Astrocyte (in vitro differentiated cells and primary cell): ENCODE results near the gene PPP2R5A. TPM values are rescaled to one million over a fixed set of nuclear protein-coding genes. Genes with fewer than 3 reads are reported as not detected.

Experiments used
- DNase-seq: peaks from one replicate; pipeline ENCODE4 v3.0.0-alpha.2; 2010; ENCODE audit warnings: low read depth
- FAIRE-seq: peaks from 2 replicates; lab custom pipeline; 2011; peaks lifted over from hg19 to GRCh38; lab: Jason Lieb, UNC
- H2AFZ ChIP-seq: 2 replicates; pipeline ENCODE4 v1.6.0; 2012; ENCODE audit warnings: low read depth, low read length, inconsistent platforms
- H3K27ac ChIP-seq: 2 replicates; pipeline ENCODE4 v1.5.1; 2011; ENCODE audit warnings: low read depth, low read length, inconsistent platforms
- H3K27me3 ChIP-seq: 2 replicates; pipeline ENCODE4 v1.6.0; 2011; ENCODE audit warnings: low read length, inconsistent platforms; ENCODE audit not compliant: insufficient read depth
- H3K36me3 ChIP-seq: 2 replicates; pipeline ENCODE4 v1.5.1; 2011; ENCODE audit warnings: low read length, inconsistent platforms; ENCODE audit not compliant: insufficient read depth
- H3K4me1 ChIP-seq: 2 replicates; pipeline ENCODE4 v1.5.1; 2011; ENCODE audit warnings: low read length, inconsistent platforms; ENCODE audit not compliant: insufficient read depth
- H3K4me2 ChIP-seq: 2 replicates; pipeline ENCODE4 v1.6.0; 2012; ENCODE audit warnings: low read length, inconsistent platforms
- H3K4me3 ChIP-seq: 2 replicates; pipeline ENCODE4 v1.5.1; 2011; ENCODE audit warnings: low read depth, mild to moderate bottlenecking, low read length, inconsistent platforms; ENCODE audit not compliant: insufficient read depth
- H3K79me2 ChIP-seq: 2 replicates; pipeline ENCODE4 v1.6.0; 2012; ENCODE audit warnings: mild to moderate bottlenecking, low read length, inconsistent platforms; ENCODE audit not compliant: insufficient read depth
- H3K9ac ChIP-seq: 2 replicates; pipeline ENCODE4 v1.6.0; 2012; ENCODE audit warnings: mild to moderate bottlenecking, low read length, inconsistent platforms
- H3K9me3 ChIP-seq: 2 replicates; pipeline ENCODE4 v1.5.1; 2012; ENCODE audit warnings: low read depth, mild to moderate bottlenecking, low read length, inconsistent platforms; ENCODE audit not compliant: insufficient read depth
- H4K20me1 ChIP-seq: 2 replicates; pipeline ENCODE4 v1.6.0; 2012; ENCODE audit warnings: low read length, inconsistent platforms; ENCODE audit not compliant: insufficient read depth
- H3K27ac Mint-ChIP-seq: one replicate; pipeline ENCODE4 v1.8.0; 2021; ENCODE audit warnings: mild to moderate bottlenecking, mixed read lengths; ENCODE audit not compliant: unreplicated experiment
- H3K27me3 Mint-ChIP-seq: one replicate; pipeline ENCODE4 v1.8.0; 2021; ENCODE audit warnings: low read depth, mixed read lengths; ENCODE audit not compliant: unreplicated experiment
- H3K36me3 Mint-ChIP-seq: one replicate; pipeline ENCODE4 v1.8.0; 2021; ENCODE audit warnings: low read depth, mixed read lengths; ENCODE audit not compliant: unreplicated experiment
- H3K4me1 Mint-ChIP-seq: one replicate; pipeline ENCODE4 v1.8.0; 2021; ENCODE audit warnings: low read depth, mixed read lengths; ENCODE audit not compliant: unreplicated experiment
- H3K4me3 Mint-ChIP-seq: one replicate; pipeline ENCODE4 v1.8.0; 2021; ENCODE audit warnings: mild to moderate bottlenecking, moderate library complexity, mixed read lengths; ENCODE audit not compliant: unreplicated experiment
- H3K9me3 Mint-ChIP-seq: one replicate; pipeline ENCODE4 v1.8.0; 2021; ENCODE audit warnings: mild to moderate bottlenecking, mixed read lengths; ENCODE audit not compliant: unreplicated experiment
- CTCF ChIP-seq: IDR thresholded peaks from 2 replicates; pipeline ENCODE4 v1.5.1; 2011; ENCODE audit warnings: low read depth, mild to moderate bottlenecking, inconsistent platforms, low read length, moderate library complexity; ENCODE audit not compliant: insufficient read depth
- EZH2 ChIP-seq: IDR thresholded peaks from 2 replicates; pipeline ENCODE4 v1.6.1; 2012; ENCODE audit warnings: mild to moderate bottlenecking, low read length, inconsistent platforms; ENCODE audit not compliant: insufficient read depth
- total RNA-seq: library from RNA; stranded (reverse); gene quantifications from 2 replicates; pipeline ENCODE4 v1.2.1, GENCODE V29; 2021

Gene PPP2R5A
- total RNA-seq, 1 donor from 2014 or later = 13.2 TPM

- no peak for TF ChIP-seq CTCF
- TF ChIP-seq EZH2 = no peak
- Histone ChIP-seq H3K36me3 (peaks cover 3% of the 10 kb centered on the region), H3K4me3 (no peak overlapping the region), H3K79me2 (no peaks in the 10 kb centered on the region), H3K9me3 (no peaks in the 10 kb centered on the region), H4K20me1 (no peaks in the 10 kb centered on the region), H3K9ac (no peak overlapping the region), H3K4me1 (no peaks in the 10 kb centered on the region), H2AFZ (no peak overlapping the region), H3K27ac (no peak overlapping the region), H3K27me3 (no peaks in the 10 kb centered on the region), H3K4me2 (no peak overlapping the region)
- DNase-seq = no peak
- no peaks in the 10 kb centered on the region for H3K9me3 Mint-ChIP-seq
- H3K27ac Mint-ChIP-seq = no peak overlapping the region
- no peak overlapping the region for H3K4me3 Mint-ChIP-seq
- peaks cover 2% of the 10 kb centered on the region for H3K36me3 Mint-ChIP-seq
- FAIRE-seq = no peak
- peaks cover 3% of the 10 kb centered on the region for H3K4me1 Mint-ChIP-seq
- H3K27me3 Mint-ChIP-seq = no peaks in the 10 kb centered on the region
Observed at GRCh38 chr1:212354464-212354863, 69.3 kb downstream of the PPP2R5A start.

DNA sequence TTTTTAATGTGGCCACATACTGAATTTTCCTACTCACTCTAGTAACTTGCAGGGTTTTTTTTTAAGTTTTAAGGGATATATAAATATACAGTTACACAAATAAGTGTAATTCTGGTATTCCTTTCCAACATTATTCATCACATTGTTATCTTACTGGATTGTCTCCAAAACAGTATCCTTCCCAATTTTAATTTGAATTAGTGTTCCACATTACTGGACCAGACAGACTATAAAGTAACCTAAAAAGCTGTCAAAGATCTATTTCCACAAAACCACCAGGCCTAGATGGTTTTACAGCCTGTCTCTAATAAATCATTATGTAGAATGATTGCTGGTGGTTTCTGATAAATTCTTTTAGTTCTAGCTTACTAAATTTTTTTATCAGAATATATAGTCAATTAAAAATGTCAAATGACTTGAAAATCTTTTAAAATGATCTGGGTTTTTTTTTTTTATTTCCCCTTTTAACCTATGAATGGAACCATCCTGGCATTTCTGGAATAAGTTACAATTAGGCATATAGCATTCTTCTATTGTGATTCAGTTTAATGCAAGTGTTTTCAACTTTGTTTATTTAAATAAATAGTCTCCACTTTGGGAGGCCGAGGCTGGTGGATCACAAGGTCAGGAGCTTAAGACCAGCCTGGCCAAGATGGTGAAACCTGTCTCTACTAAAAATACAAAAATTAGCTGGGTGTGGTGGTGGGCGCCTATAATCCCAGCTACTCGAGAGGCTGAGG lies 70.2 kb downstream of the PPP2R5A start:
- H3K27me3 Mint-ChIP-seq = no peaks in the 10 kb centered on the region
- FAIRE-seq = no peak
- TF ChIP-seq CTCF (no peak), EZH2 (no peak)
- no peak overlapping the region for H3K27ac ChIP-seq
- no peaks in the 10 kb centered on the region for H4K20me1 ChIP-seq
- H3K9me3 Mint-ChIP-seq = no peaks in the 10 kb centered on the region
- H3K9ac ChIP-seq = no peak overlapping the region
- no peak overlapping the region for H3K4me3 Mint-ChIP-seq
- H3K27me3 ChIP-seq = no peaks in the 10 kb centered on the region
- H3K36me3 ChIP-seq = peaks cover 3% of the 10 kb centered on the region
- peaks cover 2% of the 10 kb centered on the region for H3K36me3 Mint-ChIP-seq
- no peaks in the 10 kb centered on the region for H3K4me1 ChIP-seq
- peak; percentile 54 for DNase-seq
- H3K4me2 ChIP-seq = no peak overlapping the region
- H3K79me2 ChIP-seq = no peaks in the 10 kb centered on the region
- H3K9me3 ChIP-seq = no peaks in the 10 kb centered on the region
- no peak overlapping the region for H2AFZ ChIP-seq
- H3K27ac Mint-ChIP-seq = no peak overlapping the region
- H3K4me1 Mint-ChIP-seq = peaks cover 3% of the 10 kb centered on the region
- no peak overlapping the region for H3K4me3 ChIP-seq
